ENCODE data around the gene NDUFAF8.

The NDUFAF8 gene

DNA sequence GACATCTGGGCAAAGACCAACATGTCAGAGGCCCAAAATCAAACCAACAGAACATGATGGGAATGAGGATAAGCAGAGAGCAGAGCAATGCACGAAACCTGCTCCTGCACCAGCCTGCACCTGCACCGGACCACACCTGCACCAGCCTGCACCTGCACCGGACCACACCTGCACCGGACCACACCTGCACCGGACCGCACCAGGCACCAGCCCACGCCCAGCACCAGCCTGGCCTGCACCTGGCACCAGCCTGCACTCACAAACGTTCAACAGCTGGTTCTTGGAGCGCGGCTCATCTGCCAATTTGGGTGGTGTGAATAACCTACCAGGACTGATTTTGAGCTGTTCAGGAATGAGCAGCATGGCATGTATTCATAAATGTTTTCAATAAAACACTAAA, 34.5 kb upstream of the NDUFAF8 start:
- TF ChIP-seq, protein P1, sequence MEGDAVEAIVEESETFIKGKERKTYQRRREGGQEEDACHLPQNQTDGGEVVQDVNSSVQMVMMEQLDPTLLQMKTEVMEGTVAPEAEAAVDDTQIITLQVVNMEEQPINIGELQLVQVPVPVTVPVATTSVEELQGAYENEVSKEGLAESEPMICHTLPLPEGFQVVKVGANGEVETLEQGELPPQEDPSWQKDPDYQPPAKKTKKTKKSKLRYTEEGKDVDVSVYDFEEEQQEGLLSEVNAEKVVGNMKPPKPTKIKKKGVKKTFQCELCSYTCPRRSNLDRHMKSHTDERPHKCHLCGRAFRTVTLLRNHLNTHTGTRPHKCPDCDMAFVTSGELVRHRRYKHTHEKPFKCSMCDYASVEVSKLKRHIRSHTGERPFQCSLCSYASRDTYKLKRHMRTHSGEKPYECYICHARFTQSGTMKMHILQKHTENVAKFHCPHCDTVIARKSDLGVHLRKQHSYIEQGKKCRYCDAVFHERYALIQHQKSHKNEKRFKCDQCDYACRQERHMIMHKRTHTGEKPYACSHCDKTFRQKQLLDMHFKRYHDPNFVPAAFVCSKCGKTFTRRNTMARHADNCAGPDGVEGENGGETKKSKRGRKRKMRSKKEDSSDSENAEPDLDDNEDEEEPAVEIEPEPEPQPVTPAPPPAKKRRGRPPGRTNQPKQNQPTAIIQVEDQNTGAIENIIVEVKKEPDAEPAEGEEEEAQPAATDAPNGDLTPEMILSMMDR (IDR thresholded peaks at IDR 0.05) = no peak
- Mint-ChIP-seq H3K27me3 (ENCODE audit: low read depth, poor library complexity) (no peaks in the 10 kb centered on the region), H3K9me3 (no peaks in the 10 kb centered on the region), H3K36me3 (ENCODE audit: low read depth) (peaks cover 11% of the 10 kb centered on the region), H3K4me3 (no peak overlapping the region), H3K27ac (no peak overlapping the region), H3K4me1 (no peaks in the 10 kb centered on the region)
- no peak for DNase-seq

- peaks cover 4% of the 10 kb centered on the region for H3K4me1 Mint-ChIP-seq
- H3K27ac Mint-ChIP-seq = no peak overlapping the region
- no peak for DNase-seq
- H3K27me3 Mint-ChIP-seq (ENCODE audit: low read depth, poor library complexity) = no peaks in the 10 kb centered on the region
- peaks cover 11% of the 10 kb centered on the region for H3K36me3 Mint-ChIP-seq (ENCODE audit: low read depth)
- no peaks in the 10 kb centered on the region for H3K9me3 Mint-ChIP-seq
- H3K4me3 Mint-ChIP-seq = no peak overlapping the region
- TF ChIP-seq, protein P1 (IDR thresholded peaks at IDR 0.05) = no peak
These were observed 33.0 kb upstream of the NDUFAF8 start for GRCh38 chr17:81206166-81206565.

DNA sequence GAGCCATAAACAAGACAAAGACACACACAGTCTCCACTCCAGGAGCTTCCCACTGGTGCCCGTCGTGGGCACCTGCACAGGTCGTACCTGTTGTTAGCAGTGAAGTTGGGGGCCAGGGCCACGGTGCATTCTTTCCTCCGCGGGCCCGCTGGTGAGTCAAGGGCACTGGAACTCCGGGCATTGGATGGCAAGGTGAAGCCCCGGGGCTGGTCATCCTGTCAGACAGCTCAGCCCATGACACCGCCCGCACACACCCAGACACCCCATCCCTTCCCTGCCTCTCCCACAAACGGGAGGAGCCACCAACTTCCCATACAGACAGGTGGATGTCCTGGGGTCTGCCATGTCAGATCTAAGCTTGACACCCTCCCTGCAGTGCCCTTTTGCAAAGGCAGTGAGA, 32.5 kb upstream of the NDUFAF8 start:
- DNase-seq = no peak
- Mint-ChIP-seq H3K4me3 (no peak overlapping the region), H3K9me3 (no peaks in the 10 kb centered on the region), H3K27ac (no peak overlapping the region), H3K27me3 (ENCODE audit: low read depth, poor library complexity) (no peaks in the 10 kb centered on the region), H3K36me3 (ENCODE audit: low read depth) (peaks cover 8% of the 10 kb centered on the region), H3K4me1 (peaks cover 5% of the 10 kb centered on the region)
- TF ChIP-seq, protein P1 (IDR thresholded peaks at IDR 0.05) = no peak

GRCh38 chr17:81207610-81208581, 31.2 kb upstream of the NDUFAF8 start:
- H3K9me3 Mint-ChIP-seq = no peaks in the 10 kb centered on the region

DNA sequence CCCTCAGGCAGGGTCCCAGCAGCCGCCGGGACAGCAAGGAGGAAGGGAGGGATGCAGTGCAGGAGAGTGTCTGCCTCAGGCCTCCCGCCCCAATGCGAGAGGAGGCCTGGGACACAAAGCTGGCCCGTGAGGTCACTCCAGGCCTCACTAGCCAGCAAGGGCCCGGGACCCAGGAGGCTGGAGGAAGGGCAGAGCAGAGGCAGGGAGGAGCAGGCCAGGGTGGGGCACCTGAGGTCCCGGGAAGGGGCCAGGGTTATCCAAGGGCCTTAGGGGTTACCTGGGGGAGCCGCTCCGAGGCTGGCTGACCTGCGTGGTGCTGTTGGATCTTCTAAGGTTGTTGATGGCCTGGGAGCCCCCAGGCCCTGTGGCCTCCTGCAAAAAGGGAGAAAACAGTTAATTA, 30.5 kb upstream of the NDUFAF8 start:
- TF ChIP-seq, protein P1 (IDR thresholded peaks at IDR 0.05) = no peak
- H3K4me3 Mint-ChIP-seq = no peak overlapping the region
- no peaks in the 10 kb centered on the region for H3K9me3 Mint-ChIP-seq
- H3K36me3 Mint-ChIP-seq (ENCODE audit: low read depth) = peaks cover 4% of the 10 kb centered on the region
- no peak overlapping the region for H3K27ac Mint-ChIP-seq
- peaks cover 5% of the 10 kb centered on the region for H3K4me1 Mint-ChIP-seq
- no peak for DNase-seq
- H3K27me3 Mint-ChIP-seq (ENCODE audit: low read depth, poor library complexity) = no peaks in the 10 kb centered on the region

More at GRCh38 chr17:81207610-81208581, 31.2 kb upstream of the NDUFAF8 start:
- TF ChIP-seq, protein P1 (IDR thresholded peaks at IDR 0.05) = no peak
- H3K36me3 Mint-ChIP-seq (ENCODE audit: low read depth) = peaks cover 3% of the 10 kb centered on the region
- no peaks in the 10 kb centered on the region for H3K27me3 Mint-ChIP-seq (ENCODE audit: low read depth, poor library complexity)
- no peak overlapping the region for H3K4me3 Mint-ChIP-seq
- peaks cover 5% of the 10 kb centered on the region for H3K4me1 Mint-ChIP-seq
- DNase-seq = no peak
- no peak overlapping the region for H3K27ac Mint-ChIP-seq

Data from nephron progenitor cell (in vitro differentiated cells).